GM21737 (cell line): ENCODE measurements around the gene CHD2.
"Not testable (repeated sequence)": the region's sequence is repeated elsewhere in the genome, so short reads cannot be mapped to it uniquely, and the experiment has no call there.

Experiments
- ATAC-seq: cut with Tn5 transposase; IDR thresholded peaks from one replicate; pipeline ENCODE4 v1.9.1; 2021; ENCODE audit warnings: mild to moderate bottlenecking, moderate library complexity; ENCODE audit not compliant: unreplicated experiment

Gene CHD2

GRCh38 chr15:93060336-93061248 is 160.5 kb downstream of the CHD2 start:
- ATAC-seq = no peak

- ATAC-seq = not testable (repeated sequence)
These were observed 162.6 kb downstream of the CHD2 start for GRCh38 chr15:93062628-93063261.

- ATAC-seq = no peak
These were observed 163.1 kb downstream of the CHD2 start for GRCh38 chr15:93063262-93063671.

- ATAC-seq = no peak
These were observed 163.9 kb downstream of the CHD2 start for GRCh38 chr15:93063796-93064690.

GRCh38 chr15:93065641-93066045 is 165.5 kb downstream of the CHD2 start:
- no peak for ATAC-seq

GRCh38 chr15:93066224-93066681 is 166.1 kb downstream of the CHD2 start:
- ATAC-seq = no peak

GRCh38 chr15:93066834-93067648 is 166.9 kb downstream of the CHD2 start:
- ATAC-seq = no peak

GRCh38 chr15:93067649-93068085 is 167.5 kb downstream of the CHD2 start:
- no peak for ATAC-seq

GRCh38 chr15:93068581-93069199 is 168.6 kb downstream of the CHD2 start:
- no peak for ATAC-seq

GRCh38 chr15:93070132-93070531 is 170.0 kb downstream of the CHD2 start:
- no peak for ATAC-seq

- no peak for ATAC-seq
These were observed 170.6 kb downstream of the CHD2 start for GRCh38 chr15:93070551-93071296.

GRCh38 chr15:93071469-93071936 is 171.4 kb downstream of the CHD2 start:
- no peak for ATAC-seq

- no peak for ATAC-seq
These were observed 171.9 kb downstream of the CHD2 start for GRCh38 chr15:93072011-93072410.

- no peak for ATAC-seq
These were observed 172.6 kb downstream of the CHD2 start for GRCh38 chr15:93072411-93073394.

- no peak for ATAC-seq
These were observed 173.4 kb downstream of the CHD2 start for GRCh38 chr15:93073465-93073952.

- no peak for ATAC-seq
These were observed 174.5 kb downstream of the CHD2 start for GRCh38 chr15:93074599-93074998.

- no peak for ATAC-seq
These were observed 176.1 kb downstream of the CHD2 start for GRCh38 chr15:93076217-93076616.
